ENCODE results near the gene MAGIX.

GRCh38 chrX:49212209-49212608, 49.7 kb downstream of the MAGIX start:
- TF ChIP-seq POLR2AphosphoS5 (IDR thresholded peaks at IDR 0.05) (no peak), POLR2A (IDR thresholded peaks at IDR 0.05) (no peak)
- TF ChIP-seq, protein P1, sequence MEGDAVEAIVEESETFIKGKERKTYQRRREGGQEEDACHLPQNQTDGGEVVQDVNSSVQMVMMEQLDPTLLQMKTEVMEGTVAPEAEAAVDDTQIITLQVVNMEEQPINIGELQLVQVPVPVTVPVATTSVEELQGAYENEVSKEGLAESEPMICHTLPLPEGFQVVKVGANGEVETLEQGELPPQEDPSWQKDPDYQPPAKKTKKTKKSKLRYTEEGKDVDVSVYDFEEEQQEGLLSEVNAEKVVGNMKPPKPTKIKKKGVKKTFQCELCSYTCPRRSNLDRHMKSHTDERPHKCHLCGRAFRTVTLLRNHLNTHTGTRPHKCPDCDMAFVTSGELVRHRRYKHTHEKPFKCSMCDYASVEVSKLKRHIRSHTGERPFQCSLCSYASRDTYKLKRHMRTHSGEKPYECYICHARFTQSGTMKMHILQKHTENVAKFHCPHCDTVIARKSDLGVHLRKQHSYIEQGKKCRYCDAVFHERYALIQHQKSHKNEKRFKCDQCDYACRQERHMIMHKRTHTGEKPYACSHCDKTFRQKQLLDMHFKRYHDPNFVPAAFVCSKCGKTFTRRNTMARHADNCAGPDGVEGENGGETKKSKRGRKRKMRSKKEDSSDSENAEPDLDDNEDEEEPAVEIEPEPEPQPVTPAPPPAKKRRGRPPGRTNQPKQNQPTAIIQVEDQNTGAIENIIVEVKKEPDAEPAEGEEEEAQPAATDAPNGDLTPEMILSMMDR (IDR thresholded peaks at IDR 0.05): no peak
